Mesenchymal stem cell (in vitro differentiated cells and primary cell): ENCODE results near the gene SRPK2.

Experiments used
- DNase-seq: peaks from one replicate; pipeline ENCODE4 v3.0.0-alpha.2; 2013
- H2AFZ ChIP-seq: one replicate; pipeline ENCODE4 v1.6.1; 2013; ENCODE audit warnings: low read depth, mild to moderate bottlenecking, control low read depth, inconsistent platforms, low read length, moderate library complexity
- H2AK5ac ChIP-seq: 2 replicates; pipeline ENCODE4 v1.6.1; 2013; ENCODE audit warnings: low read length, moderate library complexity, mild to moderate bottlenecking, inconsistent platforms; ENCODE audit not compliant: severe bottlenecking
- H2BK120ac ChIP-seq: one replicate; pipeline ENCODE4 v1.6.1; 2013; ENCODE audit warnings: low read depth, mild to moderate bottlenecking, inconsistent platforms, low read length, moderate library complexity
- H2BK12ac ChIP-seq, 2 experiments: one replicate each; pipeline ENCODE4 v1.6.1; 2013; ENCODE audit warnings: inconsistent platforms in 2 of 2, low read length in 2 of 2, mild to moderate bottlenecking in 2 of 2, moderate library complexity in 2 of 2, control low read depth in 1 of 2
- H2BK15ac ChIP-seq: one replicate; pipeline ENCODE4 v1.6.1; 2013; ENCODE audit warnings: mild to moderate bottlenecking, low read depth, inconsistent platforms; ENCODE audit not compliant: poor library complexity, severe bottlenecking
- H2BK5ac ChIP-seq: 2 replicates; pipeline ENCODE4 v1.6.1; 2013; ENCODE audit warnings: low read depth, mild to moderate bottlenecking, low read length, control low read depth, inconsistent platforms; ENCODE audit not compliant: poor library complexity, severe bottlenecking
- H3K14ac ChIP-seq, 2 experiments: one replicate each; pipeline ENCODE4 v1.6.1; 2013; ENCODE audit warnings: inconsistent platforms in 2 of 2, low read length in 2 of 2, control low read depth in 1 of 2, mild to moderate bottlenecking in 1 of 2, moderate library complexity in 1 of 2
- H3K18ac ChIP-seq, 2 experiments: one replicate each; pipeline ENCODE4 v1.6.1; 2013; ENCODE audit warnings: inconsistent platforms in 2 of 2, low read length in 2 of 2, control low read depth in 1 of 2, low read depth in 1 of 2, mild to moderate bottlenecking in 1 of 2
- H3K23ac ChIP-seq, 2 experiments: one replicate each; pipeline ENCODE4 v1.6.1; 2013; ENCODE audit warnings: inconsistent platforms in 2 of 2, low read length in 2 of 2, mild to moderate bottlenecking in 2 of 2, moderate library complexity in 2 of 2, control low read depth in 1 of 2
- H3K27ac ChIP-seq: 2 replicates; pipeline ENCODE4 v1.5.1; 2013; ENCODE audit warnings: mild to moderate bottlenecking, moderate library complexity, low read length, control low read depth, inconsistent platforms; ENCODE audit not compliant: poor library complexity, severe bottlenecking
- H3K27me3 ChIP-seq, 2 experiments: 2 replicates each; pipeline versions ENCODE4 v1.6.1 to v1.7.0; 2013; ENCODE audit warnings: low read length in 2 of 2, mild to moderate bottlenecking in 2 of 2, moderate library complexity in 2 of 2, control low read depth in 1 of 2, inconsistent platforms in 1 of 2; ENCODE audit not compliant: control insufficient read depth in 1 of 2, insufficient read depth in 1 of 2
- H3K36me3 ChIP-seq, 2 experiments: 2 replicates each; pipeline versions ENCODE4 v1.6.1 to v1.7.0; 2013; ENCODE audit warnings: low read length in 2 of 2, control low read depth in 1 of 2, inconsistent platforms in 1 of 2, low read depth in 1 of 2, mild to moderate bottlenecking in 1 of 2; ENCODE audit not compliant: insufficient read depth in 2 of 2, control insufficient read depth in 1 of 2
- H3K4ac ChIP-seq, 2 experiments: one replicate each; pipeline ENCODE4 v1.6.1; 2013; ENCODE audit warnings: inconsistent platforms in 2 of 2, low read length in 2 of 2, mild to moderate bottlenecking in 2 of 2, moderate library complexity in 2 of 2, control low read depth in 1 of 2, low read depth in 1 of 2
- H3K4me1 ChIP-seq: 2 replicates; pipeline ENCODE4 v1.6.1; 2013; ENCODE audit warnings: low read depth, low read length, control low read depth; ENCODE audit not compliant: control insufficient read depth, insufficient read depth
- H3K4me2 ChIP-seq: 2 replicates; pipeline ENCODE4 v1.6.1; 2013; ENCODE audit warnings: low read length, mild to moderate bottlenecking, inconsistent platforms; ENCODE audit not compliant: poor library complexity, severe bottlenecking
- H3K4me3 ChIP-seq, 2 experiments: 2 replicates each; pipeline versions ENCODE4 v1.5.1 to v1.7.0; 2013; ENCODE audit warnings: low read length in 2 of 2, mild to moderate bottlenecking in 2 of 2, control low read depth in 1 of 2, low read depth in 1 of 2; ENCODE audit not compliant: insufficient read depth in 1 of 2
- H3K79me1 ChIP-seq: replicated peaks from 2 replicates; pipeline ENCODE4 v1.6.1; 2013; ENCODE audit warnings: mild to moderate bottlenecking, control low read depth, low read length, inconsistent platforms; ENCODE audit not compliant: poor library complexity, severe bottlenecking
- H3K9ac ChIP-seq: 2 replicates; pipeline ENCODE4 v1.7.0; 2013; ENCODE audit warnings: mild to moderate bottlenecking, low read length, moderate library complexity
- H3K9me3 ChIP-seq: 2 replicates; pipeline ENCODE4 v1.7.0; 2013; ENCODE audit warnings: mild to moderate bottlenecking, low read length; ENCODE audit not compliant: control insufficient read depth
- H4K8ac ChIP-seq: one replicate; pipeline ENCODE4 v1.6.1; 2013; ENCODE audit warnings: inconsistent platforms, mild to moderate bottlenecking, low read length, moderate library complexity
- H4K91ac ChIP-seq: one replicate; pipeline ENCODE4 v1.6.1; 2013; ENCODE audit warnings: mild to moderate bottlenecking, low read length, inconsistent platforms
- WGBS: methylation state at CpG from one replicate; pipeline ENCODE4 v1.1.7; 2013; ENCODE audit warnings: mixed read lengths; 5-methylcytosine and 5-hydroxymethylcytosine counted together

Gene SRPK2

GRCh38 chr7:105215182-105215581 is 173.5 kb downstream of the SRPK2 start:
- Histone ChIP-seq H3K36me3 (no peaks in the 10 kb centered on the region), H3K9ac (no peak overlapping the region), H2BK12ac (no peak overlapping the region), H3K18ac (no peak overlapping the region), H2BK15ac (no peak overlapping the region), H3K4me1 (peaks cover 5% of the 10 kb centered on the region), H4K91ac (no peak overlapping the region), H2AK5ac (no peak overlapping the region), H2BK5ac (no peak overlapping the region), H2AFZ (no peak overlapping the region), H3K23ac (no peak overlapping the region), H3K27me3 (no peaks in the 10 kb centered on the region), H3K4me2 (no peak overlapping the region), H3K27ac (no peak overlapping the region), H4K8ac (no peak overlapping the region), H3K14ac (no peak overlapping the region), H3K4ac (no peak overlapping the region), H3K9me3 (no peaks in the 10 kb centered on the region), H3K79me1 (peaks cover 19% of the 10 kb centered on the region), H3K4me3 (no peak overlapping the region), H2BK120ac (no peak overlapping the region)
- WGBS, result 93% methylated on average over 3 of the region's 4 CpGs
- no peak for DNase-seq

DNA sequence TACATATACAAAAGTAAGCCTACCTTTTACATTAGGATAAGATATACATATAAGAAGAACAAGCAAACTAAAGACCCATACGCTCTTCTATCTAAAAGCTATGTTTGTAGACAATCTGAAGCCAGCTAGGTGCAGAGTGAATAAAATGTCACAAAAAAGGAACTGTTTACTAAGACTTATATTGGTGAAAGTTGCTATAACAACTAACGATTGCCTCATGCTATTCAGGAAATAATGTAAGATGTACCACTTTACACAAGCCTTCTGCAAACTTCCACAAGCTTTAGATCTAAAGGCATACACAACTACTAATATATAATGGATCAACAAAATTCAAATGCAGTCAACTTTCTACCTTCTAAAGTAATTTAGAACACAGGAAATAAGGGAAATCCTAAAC is 175.1 kb downstream of the SRPK2 start:
- no peaks in the 10 kb centered on the region for H3K9me3 ChIP-seq
- no peak overlapping the region for H3K14ac ChIP-seq
- no peak overlapping the region for H3K18ac ChIP-seq
- no peak overlapping the region for H2AK5ac ChIP-seq
- H3K27me3 ChIP-seq, result no peaks in the 10 kb centered on the region
- H3K4me3 ChIP-seq, result no peak overlapping the region
- H3K23ac ChIP-seq, result no peak overlapping the region
- no peak for DNase-seq
- H2BK5ac ChIP-seq, result no peak overlapping the region
- peaks cover 22% of the 10 kb centered on the region for H3K79me1 ChIP-seq
- H4K91ac ChIP-seq, result no peak overlapping the region
- peaks cover 4% of the 10 kb centered on the region for H3K4me1 ChIP-seq
- H2BK12ac ChIP-seq, result no peak overlapping the region
- H2AFZ ChIP-seq, result no peak overlapping the region
- no peak overlapping the region for H2BK120ac ChIP-seq
- H3K27ac ChIP-seq, result no peak overlapping the region
- H2BK15ac ChIP-seq, result no peak overlapping the region
- H3K9ac ChIP-seq, result no peak overlapping the region
- no peak overlapping the region for H3K4me2 ChIP-seq
- WGBS, result 63% methylated on average over 1 of the region's 2 CpGs
- no peaks in the 10 kb centered on the region for H3K36me3 ChIP-seq
- no peak overlapping the region for H3K4ac ChIP-seq
- H4K8ac ChIP-seq, result no peak overlapping the region

DNA sequence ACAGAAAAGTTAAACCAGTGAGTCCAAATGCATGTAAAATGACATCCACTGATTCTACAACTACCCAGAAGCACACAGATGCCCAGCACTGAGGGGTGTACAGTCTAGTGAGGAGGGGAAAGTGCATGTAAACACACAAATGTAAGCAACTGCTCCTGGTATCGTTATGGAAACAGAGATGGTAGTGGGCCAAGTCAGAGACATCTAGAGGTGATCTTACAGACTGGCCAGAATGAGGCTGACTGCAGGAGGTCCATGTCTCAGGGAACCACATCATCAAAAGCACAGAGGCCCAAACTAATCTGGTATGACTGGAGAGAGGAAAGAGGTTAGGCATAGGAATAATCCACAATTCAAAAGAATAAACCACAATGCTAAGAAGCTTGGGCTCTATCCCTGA is 176.5 kb downstream of the SRPK2 start:
- Histone ChIP-seq H2BK15ac (no peak overlapping the region), H3K14ac (no peak overlapping the region), H3K4me1 (peaks cover 2% of the 10 kb centered on the region), H3K4me2 (no peak overlapping the region), H4K8ac (no peak overlapping the region), H3K4ac (no peak overlapping the region), H3K9me3 (no peaks in the 10 kb centered on the region), H4K91ac (no peak overlapping the region), H3K27ac (no peak overlapping the region), H3K23ac (no peak overlapping the region), H2BK5ac (no peak overlapping the region), H3K27me3 (no peaks in the 10 kb centered on the region), H2AFZ (no peak overlapping the region), H2BK12ac (no peak overlapping the region), H3K36me3 (no peaks in the 10 kb centered on the region), H3K9ac (no peak overlapping the region), H3K79me1 (peaks cover 21% of the 10 kb centered on the region), H2BK120ac (no peak overlapping the region), H2AK5ac (no peak overlapping the region), H3K4me3 (no peak overlapping the region), H3K18ac (no peak overlapping the region)
- 96% methylated on average over 1 of the region's 1 CpG for WGBS
- no peak for DNase-seq

- H3K23ac ChIP-seq, result no peak overlapping the region
- no peak overlapping the region for H4K8ac ChIP-seq
- no peak overlapping the region for H4K91ac ChIP-seq
- H3K4me2 ChIP-seq, result no peak overlapping the region
- H2BK120ac ChIP-seq, result no peak overlapping the region
- 90% methylated on average over 5 of the region's 5 CpGs for WGBS
- no peak overlapping the region for H2BK5ac ChIP-seq
- H3K9me3 ChIP-seq, result no peaks in the 10 kb centered on the region
- H2BK15ac ChIP-seq, result no peak overlapping the region
- no peak overlapping the region for H2BK12ac ChIP-seq
- H2AFZ ChIP-seq, result no peak overlapping the region
- no peak overlapping the region for H3K27ac ChIP-seq
- peaks cover 25% of the 10 kb centered on the region for H3K79me1 ChIP-seq
- H3K4me3 ChIP-seq, result no peak overlapping the region
- H3K4ac ChIP-seq, result no peak overlapping the region
- H2AK5ac ChIP-seq, result no peak overlapping the region
- no peak overlapping the region for H3K9ac ChIP-seq
- no peak for DNase-seq
- no peak overlapping the region for H3K18ac ChIP-seq
- H3K4me1 ChIP-seq, result peaks cover 4% of the 10 kb centered on the region
- H3K36me3 ChIP-seq, result peaks cover 0 to 4% of the 10 kb centered on the region in 2 experiments
- H3K27me3 ChIP-seq, result no peaks in the 10 kb centered on the region
- H3K14ac ChIP-seq, result no peak overlapping the region
These were observed 178.0 kb downstream of the SRPK2 start for GRCh38 chr7:105210721-105211205.
